ENCODE results near the gene RBM14. TPM values are rescaled to one million over a fixed set of nuclear protein-coding genes. Genes with fewer than 3 reads are reported as not detected.

RBM14 gene
- total and polyA plus RNA-seq, 2 donors (not counting 1 experiment from before 2014, with no cell fraction given) = 52.4 to 244 TPM

DNA sequence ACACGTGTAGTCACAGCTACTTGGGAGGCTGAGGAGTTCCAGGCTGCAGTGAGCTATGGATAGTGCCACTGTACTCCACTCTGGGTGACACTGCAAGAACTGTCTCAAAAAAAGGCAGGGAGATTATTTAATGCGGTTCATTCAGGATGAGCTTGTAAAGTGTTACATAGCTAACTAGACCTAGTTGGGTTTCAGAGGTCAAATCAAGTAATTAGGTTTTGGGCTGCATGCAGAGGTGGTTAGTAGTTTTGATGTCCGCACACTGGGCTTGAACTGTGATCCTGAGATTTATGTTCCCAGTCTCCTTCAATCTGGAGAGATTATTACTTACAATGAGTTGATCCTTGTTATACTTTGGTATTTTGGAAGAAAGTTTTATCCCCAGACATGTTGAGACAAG, 20.0 kb downstream of the RBM14 start:
- H3K4me2 ChIP-seq (replicated peaks; ENCODE audit: low read depth, low read length, poor library complexity, severe bottlenecking) = no peak overlapping the region
- no peaks in the 10 kb centered on the region for H3K27me3 Mint-ChIP-seq
- no peak overlapping the region for H2AFZ ChIP-seq (ENCODE audit: insufficient read depth, low read depth, low read length, poor library complexity, severe bottlenecking)
- peak overlapping the region; percentile 56 for H3K27ac Mint-ChIP-seq
- no peak overlapping the region for H3K4me3 ChIP-seq (ENCODE audit: control extremely low read depth in 1 of 5, extremely low read depth in 1 of 5, insufficient read depth in 1 of 5, low read depth in 2 of 5, low read length in 4 of 5)
- H3K79me2 ChIP-seq (ENCODE audit: control insufficient read depth, insufficient read depth, low read length) = peaks cover 98% of the 10 kb centered on the region
- intact Hi-C loops (cut with micrococcal nuclease) = no loop called here
- no peak for ATAC-seq (ENCODE audit: low read depth)
- no peak for DNase-seq
- no peak overlapping the region for H3K9ac ChIP-seq (ENCODE audit: low read length)
- H4K20me1 ChIP-seq (ENCODE audit: control insufficient read depth, insufficient read depth, low read length, poor library complexity, severe bottlenecking) = peaks cover 68% of the 10 kb centered on the region
- H3K4me1 Mint-ChIP-seq = peaks cover 56% of the 10 kb centered on the region
- peaks cover 4 to 37% of the 10 kb centered on the region in 2 experiments for H3K36me3 ChIP-seq (replicated peaks in 1 of 2; ENCODE audit: control extremely low read depth in 1 of 2, control insufficient read depth in 1 of 2, extremely low read depth in 1 of 2, insufficient read depth in 2 of 2, low read length in 1 of 2)
- peak overlapping the region in 1 of 2 donors; percentile 2 for H3K27ac ChIP-seq (ENCODE audit: low read length in 2 of 2)
- WGBS (ENCODE audit: insufficient coverage) = 92% methylated on average over 2 of the region's 3 CpGs
- H3K9me3 ChIP-seq (ENCODE audit: control extremely low read depth in 1 of 3, control insufficient read depth in 2 of 3, insufficient read depth in 1 of 3, low read length in 2 of 3) = no peaks in the 10 kb centered on the region
- TF ChIP-seq EZH2 (IDR thresholded peaks at IDR 0.05; ENCODE audit: borderline replicate concordance, insufficient read depth, low read depth, low read length, poor library complexity, severe bottlenecking) = no peak
- TF ChIP-seq, protein P1, sequence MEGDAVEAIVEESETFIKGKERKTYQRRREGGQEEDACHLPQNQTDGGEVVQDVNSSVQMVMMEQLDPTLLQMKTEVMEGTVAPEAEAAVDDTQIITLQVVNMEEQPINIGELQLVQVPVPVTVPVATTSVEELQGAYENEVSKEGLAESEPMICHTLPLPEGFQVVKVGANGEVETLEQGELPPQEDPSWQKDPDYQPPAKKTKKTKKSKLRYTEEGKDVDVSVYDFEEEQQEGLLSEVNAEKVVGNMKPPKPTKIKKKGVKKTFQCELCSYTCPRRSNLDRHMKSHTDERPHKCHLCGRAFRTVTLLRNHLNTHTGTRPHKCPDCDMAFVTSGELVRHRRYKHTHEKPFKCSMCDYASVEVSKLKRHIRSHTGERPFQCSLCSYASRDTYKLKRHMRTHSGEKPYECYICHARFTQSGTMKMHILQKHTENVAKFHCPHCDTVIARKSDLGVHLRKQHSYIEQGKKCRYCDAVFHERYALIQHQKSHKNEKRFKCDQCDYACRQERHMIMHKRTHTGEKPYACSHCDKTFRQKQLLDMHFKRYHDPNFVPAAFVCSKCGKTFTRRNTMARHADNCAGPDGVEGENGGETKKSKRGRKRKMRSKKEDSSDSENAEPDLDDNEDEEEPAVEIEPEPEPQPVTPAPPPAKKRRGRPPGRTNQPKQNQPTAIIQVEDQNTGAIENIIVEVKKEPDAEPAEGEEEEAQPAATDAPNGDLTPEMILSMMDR (IDR thresholded peaks at IDR 0.05) = no peak
- H3K27me3 ChIP-seq (replicated peaks in 1 of 4; ENCODE audit: control extremely low read depth in 1 of 4, control insufficient read depth in 3 of 4, insufficient read depth in 4 of 4, low read length in 3 of 4) = no peaks in the 10 kb centered on the region
- POLR2A ChIA-PET = interaction anchor here (0.6 kb wide), 1 partner anchor 170 kb away, joined by 3 read pairs; the partner anchor contains the start of gene PELI3
- H3K9me3 Mint-ChIP-seq (ENCODE audit: insufficient read depth) = no peaks in the 10 kb centered on the region
- H3K4me1 ChIP-seq (ENCODE audit: control insufficient read depth in 2 of 2, insufficient read depth in 2 of 2, low read length in 2 of 2) = peaks cover 36 to 52% of the 10 kb centered on the region in 2 donors
- H3K4me3 Mint-ChIP-seq = peak overlapping the region; percentile 49
- CTCF ChIA-PET = interaction anchor here (0.6 to 5.5 kb wide), 2 partner anchors 22 to 41 kb away, joined by 3 to 54 read pairs; partner anchors contain the start of gene RBM4B

DNA sequence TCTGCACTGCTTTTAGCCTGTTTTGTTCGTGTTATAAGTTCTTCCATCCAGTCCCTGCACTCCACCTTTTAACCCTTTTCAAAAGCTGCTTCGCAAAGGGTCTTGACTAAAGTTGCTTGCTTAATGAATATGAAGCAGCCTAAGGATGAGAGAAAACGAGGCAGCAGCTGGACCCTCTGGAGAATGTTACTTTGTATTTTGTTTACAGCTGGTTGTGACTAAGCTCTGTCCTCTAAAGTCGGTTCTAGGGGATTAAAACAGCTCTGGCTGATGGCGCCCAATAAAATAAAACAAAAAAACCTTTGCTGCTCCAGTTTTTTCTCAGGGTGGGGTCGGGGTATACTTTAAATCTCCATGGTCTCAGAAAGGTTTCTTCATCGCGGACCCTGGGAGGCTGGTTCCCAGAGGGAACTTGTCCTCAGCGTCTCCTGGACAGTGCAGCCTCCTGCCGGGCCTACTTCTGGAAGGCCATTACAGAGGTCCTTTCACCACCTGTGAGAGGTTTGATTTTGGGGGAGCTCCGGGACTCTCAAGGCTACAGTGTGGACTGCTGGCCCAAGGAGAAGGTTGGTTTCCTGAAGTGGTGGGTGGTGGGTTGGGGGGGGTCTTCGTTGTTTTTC, 21.2 kb downstream of the RBM14 start:
- H3K4me3 Mint-ChIP-seq = peak overlapping the region; percentile 99
- peak overlapping the region; percentile 74 for H2AFZ ChIP-seq (ENCODE audit: insufficient read depth, low read depth, low read length, poor library complexity, severe bottlenecking)
- DNase-seq (no peak), ATAC-seq (ENCODE audit: low read depth) (no peak)
- peak overlapping the region; percentile 70 to 80 for H3K27ac ChIP-seq (ENCODE audit: low read length in 2 of 2)
- peaks cover 98% of the 10 kb centered on the region for H3K79me2 ChIP-seq (ENCODE audit: control insufficient read depth, insufficient read depth, low read length)
- peak overlapping the region; percentile 96 for H3K27ac Mint-ChIP-seq
- H3K4me1 ChIP-seq (ENCODE audit: control insufficient read depth in 2 of 2, insufficient read depth in 2 of 2, low read length in 2 of 2) = peaks cover 43 to 54% of the 10 kb centered on the region in 2 donors
- H3K27me3 Mint-ChIP-seq = no peaks in the 10 kb centered on the region
- intact Hi-C loops (cut with micrococcal nuclease) = loop anchor here (1.0 to 2.0 kb wide), 5 partner anchors 21 to 206 kb away; partner anchors contain the start of genes CCDC87, CCS, RBM14 and RBM4B
- peak overlapping the region; percentile 89 for H3K4me2 ChIP-seq (replicated peaks; ENCODE audit: low read depth, low read length, poor library complexity, severe bottlenecking)
- no peaks in the 10 kb centered on the region for H3K27me3 ChIP-seq (replicated peaks in 1 of 4; ENCODE audit: control extremely low read depth in 1 of 4, control insufficient read depth in 3 of 4, insufficient read depth in 4 of 4, low read length in 3 of 4)
- ChIA-PET POLR2A (interaction anchor here (0.6 to 3.4 kb wide), 17 partner anchors 9 to 1859 kb away, joined by 3 to 53 read pairs (median 5); partner anchors contain the start of genes CCDC87, CCS, DPP3 and PELI3), CTCF (interaction anchor here (0.7 to 5.5 kb wide), 14 partner anchors 13 to 199 kb away, joined by 3 to 54 read pairs (median 6); partner anchors contain the start of genes CCDC87, CCS, MRPL11 and RBM14)
- no peaks in the 10 kb centered on the region for H3K9me3 Mint-ChIP-seq (ENCODE audit: insufficient read depth)
- H3K9ac ChIP-seq (ENCODE audit: low read length) = peak overlapping the region; percentile 87
- peak overlapping the region; percentile 41 to 95 (median 88) for H3K4me3 ChIP-seq (ENCODE audit: control extremely low read depth in 1 of 5, extremely low read depth in 1 of 5, insufficient read depth in 1 of 5, low read depth in 2 of 5, low read length in 4 of 5)
- TF ChIP-seq EZH2 (IDR thresholded peaks at IDR 0.05; ENCODE audit: borderline replicate concordance, insufficient read depth, low read depth, low read length, poor library complexity, severe bottlenecking) = no peak
- TF ChIP-seq, protein P1 (IDR thresholded peaks at IDR 0.05) = no peak
- H3K4me1 Mint-ChIP-seq = peaks cover 59% of the 10 kb centered on the region
- H4K20me1 ChIP-seq (ENCODE audit: control insufficient read depth, insufficient read depth, low read length, poor library complexity, severe bottlenecking) = peaks cover 69% of the 10 kb centered on the region
- H3K9me3 ChIP-seq (ENCODE audit: control extremely low read depth in 1 of 3, control insufficient read depth in 2 of 3, insufficient read depth in 1 of 3, low read length in 2 of 3) = no peaks in the 10 kb centered on the region
- peaks cover 4 to 45% of the 10 kb centered on the region in 2 experiments for H3K36me3 ChIP-seq (replicated peaks in 1 of 2; ENCODE audit: control extremely low read depth in 1 of 2, control insufficient read depth in 1 of 2, extremely low read depth in 1 of 2, insufficient read depth in 2 of 2, low read length in 1 of 2)
- WGBS (ENCODE audit: insufficient coverage) = 65% methylated on average over 10 of the region's 12 CpGs

Measured in B cell (primary cell).